HG02970 (cell line): Measurements from ENCODE around the gene FOLR1.

Source experiments
- ATAC-seq: cut with Tn5 transposase; IDR thresholded peaks from one replicate; pipeline ENCODE4 v1.9.1; 2021; ENCODE audit warnings: mild to moderate bottlenecking, moderate library complexity, moderate number of reproducible peaks; ENCODE audit not compliant: unreplicated experiment, low FRiP score

The FOLR1 gene

DNA sequence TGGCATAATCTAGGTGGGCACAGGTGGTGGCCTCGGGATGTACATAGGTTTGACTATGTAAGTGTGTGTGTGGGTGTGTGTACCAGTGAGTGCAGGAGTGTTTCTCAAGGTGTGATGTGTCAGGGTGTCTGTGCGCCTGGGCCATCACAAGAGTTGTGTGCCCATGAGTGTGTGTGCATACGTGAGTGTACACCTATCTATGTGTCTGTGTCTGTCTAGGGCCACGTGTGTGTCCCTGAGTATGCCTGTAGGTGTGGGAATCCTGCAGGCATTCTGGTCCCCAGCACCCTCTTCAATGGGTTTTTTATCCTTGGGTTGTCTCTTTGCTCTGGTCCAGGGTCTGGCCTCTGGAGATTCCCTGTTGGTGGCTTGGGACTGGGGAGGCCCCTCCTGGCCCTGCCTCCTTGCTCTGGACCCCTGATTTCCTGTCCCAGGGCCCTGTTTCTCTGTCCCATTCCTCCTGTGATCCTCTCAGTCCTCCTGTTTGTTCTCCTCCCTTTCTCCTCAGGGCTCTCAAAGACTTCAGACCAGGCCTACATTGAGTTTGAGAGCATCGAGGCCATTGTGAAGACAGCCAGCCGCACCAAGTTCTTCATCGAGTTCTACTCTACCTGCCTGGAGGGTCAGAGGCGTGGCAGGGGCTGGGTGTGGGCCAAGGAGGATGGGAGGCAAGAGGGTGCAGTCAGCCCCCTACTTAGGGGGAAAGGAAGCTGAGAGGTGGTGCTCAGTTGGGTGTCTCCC, 42.0 kb downstream of the FOLR1 start:
- ATAC-seq = no peak

DNA sequence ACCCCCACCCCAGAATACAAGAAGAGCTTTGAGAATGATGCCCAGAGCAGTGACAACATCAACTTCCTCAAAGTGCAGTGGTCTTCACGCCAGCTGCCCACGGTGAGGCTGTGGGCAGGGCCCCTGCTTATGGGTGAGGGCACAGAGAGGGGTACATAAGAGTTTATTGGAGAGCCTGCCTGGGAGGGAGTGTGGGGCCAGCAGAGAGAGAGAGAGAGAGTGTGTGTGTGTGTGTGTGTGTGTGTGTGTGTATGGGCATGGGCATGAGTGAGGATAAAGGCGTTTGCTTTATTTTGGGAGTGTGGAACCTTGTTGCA, 42.5 kb downstream of the FOLR1 start:
- ATAC-seq = no peak

DNA sequence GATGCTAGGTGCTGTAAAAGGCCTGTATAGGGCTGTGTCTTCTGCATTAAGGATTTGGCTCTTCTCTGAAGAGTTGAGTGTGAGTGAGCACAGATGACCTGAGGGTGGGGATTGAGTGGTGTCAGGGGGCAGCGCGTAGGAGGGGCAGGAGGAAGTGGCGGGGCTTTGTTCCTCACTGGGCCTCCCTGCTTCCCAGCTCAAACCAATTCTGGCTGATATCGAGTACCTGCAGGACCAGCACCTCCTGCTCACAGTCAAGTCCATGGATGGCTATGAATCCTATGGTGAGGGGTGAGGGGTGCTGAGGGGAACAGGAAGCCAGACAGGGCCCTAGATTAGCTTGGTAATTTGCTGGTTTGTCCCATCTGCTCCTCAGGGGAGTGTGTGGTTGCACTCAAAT, 43.0 kb downstream of the FOLR1 start:
- ATAC-seq = no peak

DNA sequence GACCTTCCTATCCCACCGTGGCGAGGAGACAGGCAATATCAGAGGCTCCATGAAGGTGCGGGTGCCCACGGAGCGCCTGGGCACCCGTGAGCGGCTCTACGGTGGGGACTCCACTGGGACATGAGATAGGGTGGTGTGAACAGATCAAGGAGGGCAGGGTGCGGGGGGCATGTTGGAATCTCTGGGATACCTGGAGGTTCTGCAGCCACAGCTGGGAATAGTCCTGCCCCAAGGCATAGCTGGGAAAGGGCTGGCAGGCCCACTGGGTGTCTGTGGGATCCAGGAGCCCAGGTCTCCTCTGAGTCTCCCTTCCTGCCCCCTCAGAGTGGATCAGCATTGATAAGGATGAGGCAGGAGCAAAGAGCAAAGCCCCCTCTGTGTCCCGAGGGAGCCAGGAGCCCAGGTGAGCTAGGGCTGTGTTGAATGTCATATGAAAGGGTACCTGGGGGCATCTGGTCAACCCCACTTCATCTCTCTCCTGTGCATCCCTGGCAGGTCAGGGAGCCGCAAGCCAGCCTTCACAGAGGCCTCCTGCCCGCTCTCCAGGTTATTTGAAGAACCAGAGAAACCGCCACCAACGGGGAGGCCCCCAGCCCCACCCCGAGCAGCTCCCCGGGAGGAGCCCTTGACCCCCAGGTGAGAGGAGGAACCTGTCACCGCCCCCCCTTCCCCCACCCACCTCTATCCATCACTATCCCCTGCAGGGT, 43.6 kb downstream of the FOLR1 start:
- ATAC-seq = no peak

DNA sequence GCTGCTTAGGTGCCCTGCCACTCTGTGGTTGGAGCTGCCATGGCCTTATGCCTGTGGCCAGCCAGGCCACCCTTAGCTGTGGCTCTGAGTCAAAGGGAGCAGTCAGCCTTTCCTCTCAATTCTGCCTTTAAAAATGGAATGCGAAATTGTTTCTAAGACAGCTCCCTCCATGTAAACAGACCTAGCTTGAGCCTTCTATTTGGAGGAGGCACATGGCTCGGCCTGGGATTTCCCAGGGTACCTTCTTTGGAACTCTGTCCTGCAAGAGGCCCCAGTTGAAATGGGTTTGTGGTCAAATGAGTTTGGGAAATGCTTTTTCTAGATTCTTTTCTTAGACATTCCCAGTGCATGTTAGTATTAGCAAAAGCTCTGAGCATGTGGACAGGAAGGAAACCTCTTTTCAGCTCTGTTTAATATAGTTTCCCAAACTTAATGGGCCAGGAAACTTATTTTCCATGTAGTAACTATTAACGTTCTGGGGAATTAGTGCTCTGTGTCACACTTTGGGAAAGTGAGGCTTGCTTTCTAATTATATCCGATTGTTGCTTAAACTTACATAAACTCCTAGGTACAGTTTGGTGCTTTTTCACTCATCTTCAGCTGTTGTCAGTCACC, 44.2 kb downstream of the FOLR1 start:
- no peak for ATAC-seq

DNA sequence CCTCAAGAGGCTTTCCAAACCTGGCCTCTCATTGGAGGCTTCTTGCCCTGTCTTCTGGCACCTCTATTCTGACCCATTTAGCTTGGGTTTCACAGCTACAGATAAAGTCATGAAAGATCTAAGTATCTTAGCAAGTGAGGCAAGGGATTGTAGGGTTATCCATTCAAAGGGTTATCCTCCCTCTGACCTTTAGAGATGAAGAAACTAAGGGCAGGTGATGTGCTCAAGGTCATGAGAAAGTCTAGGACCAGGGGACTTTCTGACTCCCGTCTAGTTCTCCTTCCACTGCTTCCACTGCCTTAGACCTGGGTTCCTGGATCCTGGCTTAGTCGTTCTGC, 44.8 kb downstream of the FOLR1 start:
- no peak for ATAC-seq

DNA sequence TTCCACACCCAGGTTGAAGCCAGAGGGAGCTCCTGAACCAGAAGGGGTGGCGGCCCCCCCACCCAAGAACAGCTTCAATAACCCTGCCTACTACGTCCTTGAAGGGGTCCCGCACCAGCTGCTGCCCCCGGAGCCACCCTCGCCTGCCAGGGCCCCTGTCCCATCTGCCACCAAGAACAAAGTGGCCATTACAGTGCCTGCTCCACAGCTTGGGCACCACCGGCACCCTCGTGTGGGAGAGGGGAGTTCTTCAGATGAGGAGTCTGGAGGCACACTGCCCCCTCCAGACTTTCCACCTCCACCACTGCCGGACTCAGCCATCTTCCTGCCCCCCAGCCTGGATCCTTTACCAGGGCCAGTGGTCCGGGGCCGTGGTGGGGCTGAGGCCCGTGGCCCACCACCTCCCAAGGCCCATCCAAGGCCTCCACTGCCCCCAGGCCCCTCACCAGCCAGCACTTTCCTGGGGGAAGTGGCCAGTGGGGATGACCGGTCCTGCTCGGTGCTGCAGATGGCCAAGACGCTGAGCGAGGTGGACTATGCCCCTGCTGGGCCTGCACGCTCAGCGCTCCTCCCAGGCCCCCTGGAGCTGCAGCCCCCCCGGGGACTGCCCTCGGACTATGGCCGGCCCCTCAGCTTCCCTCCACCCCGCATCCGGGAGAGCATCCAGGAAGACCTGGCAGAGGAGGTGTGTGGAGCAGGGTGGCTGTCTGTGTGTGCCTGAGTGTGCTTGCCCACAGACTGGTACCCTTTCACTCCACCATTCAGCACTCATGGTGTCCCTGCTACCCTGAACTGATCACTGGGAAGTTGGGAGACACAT, 45.4 kb downstream of the FOLR1 start:
- ATAC-seq = no peak

DNA sequence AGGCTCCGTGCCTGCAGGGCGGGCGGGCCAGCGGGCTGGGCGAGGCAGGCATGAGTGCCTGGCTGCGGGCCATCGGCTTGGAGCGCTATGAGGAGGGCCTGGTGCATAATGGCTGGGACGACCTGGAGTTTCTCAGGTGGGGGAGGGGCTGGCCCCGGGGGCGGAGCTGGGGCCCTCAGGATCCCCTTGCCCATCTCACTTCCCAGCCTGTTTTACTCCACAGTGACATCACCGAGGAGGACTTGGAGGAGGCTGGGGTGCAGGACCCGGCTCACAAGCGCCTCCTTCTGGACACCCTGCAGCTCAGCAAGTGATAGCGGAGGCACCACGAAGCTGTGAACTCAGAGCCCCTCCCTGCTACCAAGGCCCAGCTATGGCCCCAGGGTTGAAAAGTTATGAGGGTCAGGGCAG, 46.1 kb downstream of the FOLR1 start:
- no peak for ATAC-seq

DNA sequence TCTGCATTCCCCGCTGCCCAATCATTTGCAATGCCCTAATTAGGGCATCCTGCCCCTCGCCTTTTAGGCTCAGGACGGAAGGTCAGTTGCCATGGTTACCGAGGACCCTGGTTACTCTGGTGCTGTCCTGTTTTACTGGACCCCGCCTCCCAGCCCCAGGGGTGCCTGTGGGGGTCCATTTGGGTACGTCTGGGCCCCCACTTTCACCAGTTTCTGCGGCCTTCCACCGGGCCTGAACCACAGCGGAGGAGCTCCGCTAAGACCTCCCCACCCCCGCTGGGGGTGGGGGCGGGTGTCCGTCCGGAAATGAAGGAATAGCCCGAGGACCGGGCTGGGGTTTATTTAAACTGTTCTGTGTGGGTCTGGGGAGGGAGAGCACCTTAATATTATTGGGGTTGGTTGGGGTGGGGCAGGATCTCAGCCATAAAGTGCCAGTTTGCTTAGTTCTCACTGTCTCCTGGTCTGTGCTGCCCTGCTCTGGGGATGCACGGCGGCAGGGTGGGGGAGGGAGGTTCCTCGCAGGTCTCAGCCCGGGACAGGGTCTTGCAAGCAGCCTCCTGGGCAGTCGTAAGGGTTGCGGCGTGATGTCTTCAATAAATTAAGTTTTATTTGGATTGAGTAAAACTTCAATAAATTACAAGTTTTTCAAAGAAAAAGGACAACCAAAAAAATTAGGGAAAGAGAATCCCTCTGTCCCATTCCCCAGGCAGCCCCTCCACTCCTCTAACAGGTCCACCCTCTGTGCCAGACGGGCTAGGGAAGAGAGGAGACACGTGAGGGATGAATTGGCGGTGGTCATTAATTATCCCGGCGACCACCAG, 46.8 kb downstream of the FOLR1 start:
- no peak for ATAC-seq

DNA sequence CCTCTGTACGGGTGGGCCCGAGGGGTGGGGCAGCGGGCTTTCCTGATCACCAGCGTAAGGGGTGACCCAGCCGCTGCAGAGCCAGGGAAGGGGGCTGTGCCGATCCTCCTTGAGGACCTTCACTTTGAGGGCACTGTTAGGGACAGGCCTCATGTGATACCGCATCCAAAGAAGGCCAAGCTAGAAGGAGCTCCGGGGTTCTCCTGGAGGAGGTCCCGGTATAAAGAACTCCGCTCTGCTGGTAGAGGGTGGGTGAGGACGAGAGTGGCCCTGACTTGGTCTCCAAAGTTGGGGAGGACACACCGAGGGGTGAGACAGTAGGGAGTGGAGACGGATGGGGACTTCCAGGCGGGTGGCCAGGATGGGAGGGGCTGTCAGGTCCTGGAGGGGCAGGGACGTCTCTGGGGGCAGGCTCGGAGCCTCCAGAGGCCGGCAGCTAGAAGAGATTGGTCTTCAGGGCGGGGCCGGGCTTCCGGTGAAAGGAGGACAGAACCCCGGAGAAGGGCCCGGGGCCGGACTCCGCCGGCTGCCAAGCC, 47.4 kb downstream of the FOLR1 start:
- no peak for ATAC-seq

DNA sequence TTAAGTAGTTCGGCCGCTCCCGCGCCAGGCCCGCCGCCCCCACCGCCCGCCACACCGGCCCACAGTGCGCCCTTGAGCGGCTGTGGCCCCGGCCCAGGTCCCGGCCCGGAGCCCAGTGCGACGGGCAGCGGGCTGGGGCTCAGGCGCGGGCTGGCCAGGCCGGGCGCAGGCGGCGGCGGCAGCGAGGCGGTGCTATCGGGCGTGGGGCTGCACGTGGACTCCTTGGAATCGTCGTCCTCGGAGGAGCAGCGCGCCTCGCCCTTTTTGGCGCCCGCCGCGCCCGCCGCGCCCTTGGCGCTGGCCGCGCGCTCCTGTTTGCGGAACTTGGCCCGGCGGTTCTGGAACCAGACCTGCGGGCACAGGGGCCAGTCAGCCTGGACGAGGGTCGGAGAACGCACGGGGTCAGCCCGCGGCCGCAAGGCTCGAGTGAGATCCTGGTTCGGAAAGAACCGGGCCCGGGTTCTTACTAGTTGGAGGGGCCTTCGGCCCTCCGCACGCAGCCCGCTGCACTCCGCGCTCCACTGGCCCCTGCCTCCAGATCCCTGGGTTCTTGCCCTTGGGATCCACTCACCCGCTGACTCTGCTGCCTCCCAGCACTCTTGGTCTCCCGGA, 48.0 kb downstream of the FOLR1 start:
- no peak for ATAC-seq

DNA sequence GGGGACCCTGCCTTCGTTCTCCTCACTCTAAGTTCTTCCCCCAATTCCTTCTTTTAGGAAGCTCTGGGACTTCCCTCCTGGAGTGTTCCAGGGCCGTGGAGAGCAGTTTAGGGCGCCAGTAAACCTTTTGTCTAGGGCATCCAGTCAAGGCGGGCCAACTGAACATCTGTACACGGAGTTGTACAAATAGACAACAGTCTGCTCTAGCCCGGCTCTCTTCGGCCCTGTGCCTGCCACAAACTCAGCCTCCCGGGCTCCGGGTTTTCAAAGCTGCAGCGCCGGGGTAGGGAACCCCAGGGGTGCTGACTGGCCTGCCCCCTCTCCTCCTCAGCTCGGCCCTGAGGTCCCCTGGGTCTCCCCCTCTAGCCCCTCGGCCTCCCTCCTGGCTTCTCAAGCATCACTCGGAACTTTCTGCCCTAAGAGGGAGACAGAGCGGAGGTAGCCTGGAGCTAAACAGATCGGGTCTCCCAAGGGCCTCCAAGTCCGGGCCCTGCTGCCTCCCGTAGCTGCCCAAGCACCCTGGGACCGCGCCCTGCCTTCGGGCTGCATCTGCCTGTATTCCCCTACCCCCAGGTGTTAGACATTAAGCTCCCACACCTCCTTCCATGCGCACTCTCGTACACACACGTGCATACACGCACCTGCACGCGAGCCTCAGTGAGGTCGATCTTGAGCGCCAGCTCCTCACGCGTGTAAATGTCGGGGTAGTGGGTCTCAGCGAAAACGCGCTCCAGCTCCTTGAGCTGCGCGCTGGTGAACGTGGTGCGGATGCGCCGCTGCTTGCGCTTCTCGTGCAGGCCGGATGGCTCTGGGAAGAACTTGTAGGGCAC, 48.7 kb downstream of the FOLR1 start:
- ATAC-seq = no peak

DNA sequence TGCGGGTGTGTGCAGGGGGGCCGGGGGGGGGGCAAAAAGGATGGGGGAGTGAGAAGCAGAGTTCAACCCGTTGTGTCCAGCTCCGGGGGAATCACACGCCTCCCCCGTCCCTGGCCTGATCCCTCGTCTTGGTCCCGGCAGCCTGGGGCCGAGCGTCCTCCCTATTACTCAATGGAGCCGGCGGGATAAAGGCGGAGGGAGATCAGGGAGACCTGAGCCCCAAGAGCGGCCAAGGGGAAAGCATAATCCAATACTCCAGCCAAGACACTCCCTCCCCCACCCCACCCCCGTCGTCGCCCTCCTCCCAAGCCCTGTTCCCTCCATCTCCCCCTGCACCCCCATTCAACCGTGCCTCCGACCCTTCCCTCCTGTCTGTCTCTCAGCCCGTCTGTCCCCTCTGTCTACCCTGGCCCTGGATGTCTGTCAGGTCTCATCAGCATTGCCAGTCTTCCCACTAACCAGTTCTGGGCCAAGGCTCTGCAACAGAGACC, 49.4 kb downstream of the FOLR1 start:
- no peak for ATAC-seq

DNA sequence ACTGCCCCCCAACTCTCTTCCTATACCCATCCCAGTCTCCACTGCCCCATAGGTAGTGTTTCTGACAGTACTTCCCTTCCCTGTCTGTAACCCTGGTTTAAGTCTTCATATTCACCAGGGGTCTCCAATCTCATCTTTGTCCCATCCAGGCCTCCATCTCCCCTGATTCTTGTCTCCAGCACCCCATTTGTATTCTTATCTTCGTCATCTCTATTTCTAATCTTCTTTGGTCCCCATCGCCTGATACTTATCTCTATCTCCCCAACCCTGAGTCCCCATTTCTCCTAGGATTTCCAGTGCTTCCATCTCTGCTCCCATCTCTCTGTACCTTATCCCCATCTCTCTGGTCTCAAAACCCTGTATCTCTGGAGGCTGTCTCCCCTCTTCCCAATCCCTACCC, 50.2 kb downstream of the FOLR1 start:
- ATAC-seq = no peak

DNA sequence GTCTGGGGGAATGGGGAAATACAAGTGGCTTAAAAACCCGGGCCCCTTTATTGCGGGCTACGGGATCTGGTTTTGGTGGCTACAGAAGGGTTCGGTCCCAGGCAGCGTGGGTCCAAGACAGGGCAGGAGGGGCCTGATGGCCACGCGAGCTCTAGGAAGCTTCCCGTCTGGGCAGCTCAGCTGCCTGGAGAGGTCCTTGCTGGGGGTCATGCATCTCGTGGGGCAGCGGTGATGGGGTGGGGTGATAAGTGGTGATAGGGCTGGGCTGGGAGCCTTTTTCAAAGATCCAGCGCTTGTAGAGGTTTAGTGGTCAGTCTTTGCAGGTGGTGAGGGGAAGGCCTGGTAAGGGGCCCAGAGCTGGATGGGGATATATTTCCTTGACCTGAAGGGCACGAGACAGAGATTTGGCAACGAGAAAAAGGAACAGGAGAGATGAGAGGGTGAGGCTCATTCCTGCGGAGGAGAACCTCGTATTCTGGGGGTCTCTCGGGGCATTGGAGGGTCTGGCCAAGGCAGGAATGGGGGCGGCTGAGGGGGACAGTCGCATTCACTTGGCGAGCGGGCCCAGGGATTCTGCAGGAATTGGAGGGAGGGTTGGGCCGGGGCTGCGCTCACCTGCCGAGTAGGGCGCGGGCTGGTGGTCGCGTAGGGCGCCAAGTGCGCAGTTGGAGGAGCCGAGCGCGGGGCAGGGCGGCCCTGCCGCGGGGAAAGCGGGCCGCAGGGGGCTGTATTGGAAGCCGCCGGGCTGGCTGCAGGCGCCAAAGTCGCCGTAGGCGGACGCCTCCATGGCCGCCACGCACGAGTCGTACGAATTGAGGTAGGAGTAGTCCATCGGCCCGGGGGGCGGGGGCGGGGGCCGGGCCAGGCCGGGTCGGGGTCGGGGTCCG, 51.5 kb downstream of the FOLR1 start:
- no peak for ATAC-seq

DNA sequence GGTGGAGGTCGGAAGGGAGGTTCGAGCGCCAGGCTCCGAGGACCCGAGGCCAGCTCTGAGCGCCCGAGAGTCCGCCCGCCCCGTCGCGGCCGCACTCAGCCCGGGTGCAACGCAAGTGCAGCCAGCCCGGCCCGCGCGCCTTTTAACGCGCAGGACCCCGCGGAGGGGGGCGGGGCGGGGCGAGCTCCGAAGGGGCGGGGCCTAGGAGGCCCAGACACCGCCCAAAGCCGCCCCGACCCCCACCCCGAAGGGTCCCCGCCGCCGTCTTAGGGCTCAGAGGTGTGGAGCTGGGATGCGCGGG, 52.1 kb downstream of the FOLR1 start, which contains the start of gene PHOX2A:
Gene PHOX2A, minus strand, starts transcription at position 117 of the 301 bp plus-strand sequence. CDS start 172 bp downstream, outside the sequence.
- no peak for ATAC-seq

DNA sequence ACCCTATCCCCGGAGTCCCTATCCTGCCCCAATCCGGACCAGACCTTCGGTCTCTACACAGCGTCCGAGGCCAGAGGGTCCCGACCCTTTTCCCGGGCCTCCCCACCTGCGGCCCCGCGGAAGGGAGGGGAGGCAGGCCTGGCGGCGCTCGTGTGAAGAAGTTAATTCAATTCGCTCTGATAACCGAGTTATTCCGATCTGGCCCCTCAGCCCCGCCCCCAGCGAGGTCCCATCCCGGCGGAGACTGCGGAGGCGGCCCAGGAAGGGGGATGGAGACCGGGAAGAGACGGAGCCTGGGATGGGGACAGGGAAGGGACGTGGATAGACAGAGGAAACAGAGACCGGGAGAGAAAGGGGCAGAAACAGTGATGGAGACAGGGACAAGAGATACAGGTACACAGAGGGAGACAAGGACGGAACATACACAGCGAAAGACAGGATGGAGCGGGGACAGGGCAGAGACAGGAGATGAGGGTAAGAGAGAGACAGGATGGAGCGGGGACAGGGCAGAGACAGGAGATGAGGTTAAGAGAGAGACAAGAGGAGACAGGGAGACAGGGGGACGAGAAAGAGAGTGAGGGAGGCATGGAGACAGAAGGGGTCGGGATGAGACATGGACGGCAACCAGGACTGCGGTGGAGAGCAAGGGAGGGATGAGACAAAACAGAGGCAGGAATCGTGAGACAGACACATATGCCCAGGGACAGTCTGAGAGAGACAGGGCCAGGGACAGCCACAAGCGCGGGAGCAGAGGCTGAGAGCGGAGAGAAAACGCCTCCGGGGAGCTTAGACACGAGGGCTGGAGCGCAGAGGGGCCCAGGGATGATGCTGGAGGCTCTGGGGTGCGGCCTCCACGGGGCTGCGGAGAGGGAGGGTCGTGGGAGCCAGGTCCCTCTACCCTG, 52.7 kb downstream of the FOLR1 start:
- ATAC-seq = no peak
